ENCODE data around the gene GPATCH4.

The GPATCH4 gene

DNA sequence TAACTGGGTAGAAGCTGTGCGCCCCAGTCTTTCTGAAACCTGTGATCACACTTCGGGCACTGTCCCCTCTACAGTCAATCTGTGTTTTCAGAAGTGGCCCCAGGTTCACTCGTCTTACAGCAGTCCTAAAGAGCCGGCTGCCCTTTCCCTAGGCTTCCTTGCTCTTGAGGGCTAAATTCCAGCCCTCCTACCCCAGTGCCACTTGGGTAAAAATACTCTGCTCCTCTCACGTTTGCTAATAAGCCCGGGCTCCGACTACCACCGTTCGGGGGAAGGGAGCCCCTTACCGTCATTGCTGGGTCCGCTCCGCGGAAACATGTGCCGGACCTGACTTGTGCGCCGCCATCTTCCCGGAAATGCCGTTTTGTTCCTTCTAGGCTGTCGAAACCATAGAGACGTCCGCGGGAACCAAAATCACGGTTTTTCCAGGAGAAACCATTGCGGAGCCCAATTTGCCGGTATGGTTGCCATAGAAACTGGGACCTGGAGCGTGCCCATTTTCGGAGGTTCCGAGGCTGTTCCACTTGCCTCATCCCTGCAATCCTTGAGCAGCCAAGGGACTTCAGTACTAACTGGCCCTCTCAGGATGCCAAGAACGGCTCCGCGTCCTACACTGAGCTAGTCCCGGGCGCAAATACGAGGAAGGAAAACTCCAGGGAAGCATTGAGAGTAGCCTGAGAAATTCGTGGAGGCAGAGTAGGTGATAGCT, at the start of gene GPATCH4:
Gene GPATCH4, minus strand, starts transcription at position 358 of the 709 bp plus-strand sequence.
- DNase-seq (ENCODE audit: low read depth, low spot score) = peak; percentile 93
- H3K4me3 ChIP-seq (ENCODE audit: low read depth, low read length) = peak within 1 kb of the TSS; percentile 82
- TF ChIP-seq, protein P1, sequence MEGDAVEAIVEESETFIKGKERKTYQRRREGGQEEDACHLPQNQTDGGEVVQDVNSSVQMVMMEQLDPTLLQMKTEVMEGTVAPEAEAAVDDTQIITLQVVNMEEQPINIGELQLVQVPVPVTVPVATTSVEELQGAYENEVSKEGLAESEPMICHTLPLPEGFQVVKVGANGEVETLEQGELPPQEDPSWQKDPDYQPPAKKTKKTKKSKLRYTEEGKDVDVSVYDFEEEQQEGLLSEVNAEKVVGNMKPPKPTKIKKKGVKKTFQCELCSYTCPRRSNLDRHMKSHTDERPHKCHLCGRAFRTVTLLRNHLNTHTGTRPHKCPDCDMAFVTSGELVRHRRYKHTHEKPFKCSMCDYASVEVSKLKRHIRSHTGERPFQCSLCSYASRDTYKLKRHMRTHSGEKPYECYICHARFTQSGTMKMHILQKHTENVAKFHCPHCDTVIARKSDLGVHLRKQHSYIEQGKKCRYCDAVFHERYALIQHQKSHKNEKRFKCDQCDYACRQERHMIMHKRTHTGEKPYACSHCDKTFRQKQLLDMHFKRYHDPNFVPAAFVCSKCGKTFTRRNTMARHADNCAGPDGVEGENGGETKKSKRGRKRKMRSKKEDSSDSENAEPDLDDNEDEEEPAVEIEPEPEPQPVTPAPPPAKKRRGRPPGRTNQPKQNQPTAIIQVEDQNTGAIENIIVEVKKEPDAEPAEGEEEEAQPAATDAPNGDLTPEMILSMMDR (IDR thresholded peaks at IDR 0.05; ENCODE audit: low read depth, low read length) = no peak
- in situ Hi-C loops (cut with HindIII; ENCODE audit: low sequenced_read_pairs) = no loop called here

DNA sequence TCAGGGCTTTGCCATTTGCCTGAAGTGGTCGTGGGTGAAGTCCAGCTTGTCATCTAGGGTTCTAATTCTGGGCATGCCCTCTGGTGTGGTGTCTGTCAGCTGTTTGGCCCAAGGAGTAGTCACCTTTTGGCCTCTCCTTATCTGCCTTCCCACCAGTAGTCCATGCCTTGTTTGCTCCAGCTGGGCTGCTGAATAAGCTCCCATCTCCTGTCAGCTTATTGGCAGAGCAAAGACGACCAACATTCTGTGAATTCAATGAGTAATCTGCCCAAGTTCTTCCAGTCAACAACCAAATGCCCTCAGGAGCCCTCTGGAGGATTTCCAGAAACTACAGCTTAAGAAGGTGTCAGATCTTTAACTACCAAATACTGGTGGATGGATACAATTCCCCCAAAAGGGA, 47.7 kb upstream of the GPATCH4 start:
- no peak overlapping the region for H3K4me3 ChIP-seq (ENCODE audit: low read depth, low read length)
- in situ Hi-C loops (cut with HindIII; ENCODE audit: low sequenced_read_pairs) = no loop called here
- TF ChIP-seq, protein P1 (IDR thresholded peaks at IDR 0.05; ENCODE audit: low read depth, low read length) = no peak
- no peak for DNase-seq (ENCODE audit: low read depth, low spot score)

DNA sequence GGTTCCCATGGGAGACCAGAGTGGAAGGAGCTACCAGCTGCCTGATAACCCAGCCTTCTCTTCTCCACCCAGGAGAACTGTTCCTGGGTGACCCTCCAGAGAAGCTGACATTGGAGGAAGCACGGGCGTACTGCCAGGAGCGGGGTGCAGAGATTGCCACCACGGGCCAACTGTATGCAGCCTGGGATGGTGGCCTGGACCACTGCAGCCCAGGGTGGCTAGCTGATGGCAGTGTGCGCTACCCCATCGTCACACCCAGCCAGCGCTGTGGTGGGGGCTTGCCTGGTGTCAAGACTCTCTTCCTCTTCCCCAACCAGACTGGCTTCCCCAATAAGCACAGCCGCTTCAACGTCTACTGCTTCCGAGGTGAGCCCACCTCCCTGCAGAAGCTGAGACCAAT, 47.2 kb upstream of the GPATCH4 start:
- DNase-seq (ENCODE audit: low read depth, low spot score) = no peak
- H3K4me3 ChIP-seq (ENCODE audit: low read depth, low read length) = no peak overlapping the region
- in situ Hi-C loops (cut with HindIII; ENCODE audit: low sequenced_read_pairs) = no loop called here
- TF ChIP-seq, protein P1 (IDR thresholded peaks at IDR 0.05; ENCODE audit: low read depth, low read length) = no peak

DNA sequence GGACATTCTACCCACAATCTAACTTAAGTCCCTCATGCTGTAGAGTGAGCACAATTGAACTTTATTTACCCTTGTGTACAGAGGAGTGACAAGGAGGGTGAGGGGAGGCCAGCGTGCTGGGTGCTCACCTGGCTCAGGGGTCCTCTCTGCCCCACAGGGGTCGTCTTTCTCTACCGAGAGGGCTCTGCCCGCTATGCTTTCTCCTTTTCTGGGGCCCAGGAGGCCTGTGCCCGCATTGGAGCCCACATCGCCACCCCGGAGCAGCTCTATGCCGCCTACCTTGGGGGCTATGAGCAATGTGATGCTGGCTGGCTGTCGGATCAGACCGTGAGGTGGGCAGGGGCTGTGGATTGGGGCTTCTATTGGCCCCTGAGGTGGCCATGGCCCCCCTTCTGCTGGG, 46.1 kb upstream of the GPATCH4 start:
- H3K4me3 ChIP-seq (ENCODE audit: low read depth, low read length) = no peak overlapping the region
- no peak for DNase-seq (ENCODE audit: low read depth, low spot score)
- in situ Hi-C loops (cut with HindIII; ENCODE audit: low sequenced_read_pairs) = no loop called here
- TF ChIP-seq, protein P1 (IDR thresholded peaks at IDR 0.05; ENCODE audit: low read depth, low read length) = no peak

DNA sequence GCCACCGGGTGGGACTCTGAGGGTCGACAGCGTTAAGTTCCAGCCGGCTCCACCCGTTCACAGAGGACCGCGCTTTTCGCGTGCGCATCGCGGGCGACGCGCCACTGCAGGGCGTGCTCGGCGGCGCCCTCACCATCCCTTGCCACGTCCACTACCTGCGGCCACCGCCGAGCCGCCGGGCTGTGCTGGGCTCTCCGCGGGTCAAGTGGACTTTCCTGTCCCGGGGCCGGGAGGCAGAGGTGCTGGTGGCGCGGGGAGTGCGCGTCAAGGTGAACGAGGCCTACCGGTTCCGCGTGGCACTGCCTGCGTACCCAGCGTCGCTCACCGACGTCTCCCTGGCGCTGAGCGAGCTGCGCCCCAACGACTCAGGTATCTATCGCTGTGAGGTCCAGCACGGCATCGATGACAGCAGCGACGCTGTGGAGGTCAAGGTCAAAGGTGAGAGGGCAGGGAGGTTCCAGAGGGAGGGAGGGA, 45.5 kb upstream of the GPATCH4 start:
- H3K4me3 ChIP-seq (ENCODE audit: low read depth, low read length) = no peak overlapping the region
- TF ChIP-seq, protein P1 (IDR thresholded peaks at IDR 0.05; ENCODE audit: low read depth, low read length) = no peak
- no peak for DNase-seq (ENCODE audit: low read depth, low spot score)
- in situ Hi-C loops (cut with HindIII; ENCODE audit: low sequenced_read_pairs) = no loop called here

DNA sequence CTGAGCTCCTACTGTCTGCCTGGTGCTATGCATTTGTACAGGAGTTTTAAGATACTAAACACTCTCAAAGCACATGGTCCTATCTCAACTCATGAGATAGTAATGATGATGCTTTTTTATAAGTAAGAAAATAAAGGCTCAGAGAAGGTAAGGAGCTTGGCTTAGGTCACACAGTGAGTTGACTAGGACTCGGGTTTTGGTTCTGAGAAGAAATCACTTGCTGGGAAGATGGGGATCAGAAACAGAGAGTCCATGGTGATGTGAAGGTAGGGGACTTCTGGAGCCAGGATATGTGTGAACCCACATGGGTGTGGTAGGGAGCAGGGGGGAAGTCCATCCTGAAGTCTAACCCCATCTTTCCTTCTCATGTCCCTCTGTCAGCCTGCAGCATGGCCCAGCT, 44.4 kb upstream of the GPATCH4 start:
- in situ Hi-C loops (cut with HindIII; ENCODE audit: low sequenced_read_pairs) = no loop called here
- H3K4me3 ChIP-seq (ENCODE audit: low read depth, low read length) = no peak overlapping the region
- DNase-seq (ENCODE audit: low read depth, low spot score) = no peak
- TF ChIP-seq, protein P1 (IDR thresholded peaks at IDR 0.05; ENCODE audit: low read depth, low read length) = no peak

Measured in astrocyte of the spinal cord (primary cell).